ENCODE data around the gene SKIC8.

The SKIC8 gene

GRCh38 chr15:78329625-78330024 lies 30.2 kb upstream of the SKIC8 start:
- no peak overlapping the region for H3K4me3 ChIP-seq (ENCODE audit: low read depth, low read length)
- TF ChIP-seq CTCF (IDR thresholded peaks at IDR 0.05; ENCODE audit: low read depth, low read length), result no peak

GRCh38 chr15:78327466-78327865 lies 28.1 kb upstream of the SKIC8 start:
- no peak for TF ChIP-seq CTCF (IDR thresholded peaks at IDR 0.05; ENCODE audit: low read depth, low read length)
- H3K4me3 ChIP-seq (ENCODE audit: low read depth, low read length), result no peak overlapping the region

- TF ChIP-seq CTCF (IDR thresholded peaks at IDR 0.05; ENCODE audit: low read depth, low read length), result no peak
- H3K4me3 ChIP-seq (ENCODE audit: low read depth, low read length), result no peak overlapping the region
Measured at GRCh38 chr15:78325092-78325843, 25.9 kb upstream of the SKIC8 start.

GRCh38 chr15:78324144-78324543 lies 24.7 kb upstream of the SKIC8 start:
- H3K4me3 ChIP-seq (ENCODE audit: low read depth, low read length), result no peak overlapping the region
- no peak for TF ChIP-seq CTCF (IDR thresholded peaks at IDR 0.05; ENCODE audit: low read depth, low read length)

- no peak overlapping the region for H3K4me3 ChIP-seq (ENCODE audit: low read depth, low read length)
- TF ChIP-seq CTCF (IDR thresholded peaks at IDR 0.05; ENCODE audit: low read depth, low read length), result no peak
Measured at GRCh38 chr15:78323693-78324092, 24.3 kb upstream of the SKIC8 start.

- no peak overlapping the region for H3K4me3 ChIP-seq (ENCODE audit: low read depth, low read length)
- TF ChIP-seq CTCF (IDR thresholded peaks at IDR 0.05; ENCODE audit: low read depth, low read length), result no peak
Measured at GRCh38 chr15:78322724-78323521, 23.5 kb upstream of the SKIC8 start.

GRCh38 chr15:78322243-78322642 lies 22.8 kb upstream of the SKIC8 start:
- TF ChIP-seq CTCF (IDR thresholded peaks at IDR 0.05; ENCODE audit: low read depth, low read length), result no peak
- H3K4me3 ChIP-seq (ENCODE audit: low read depth, low read length), result no peak overlapping the region

Data from WI38 (cell line).